Stomach (tissue), 9 donors: ENCODE data around the gene ADARB2. TPM values are rescaled to one million over a fixed set of nuclear protein-coding genes. Genes with fewer than 3 reads are reported as not detected.

Source experiments
- DNase-seq, 2 donors: peaks; one replicate each; pipeline versions ENCODE4 v3.0.0 to v3.0.0-alpha.2; 2013 to 2019
- H3K27ac ChIP-seq, 5 donors: fragments of 200-600 bp in 4 of 5; sonication (generic) in 4 of 5; one replicate each; pipeline ENCODE4 v1.5.1; 2013 to 2019; ENCODE audit warnings: mild to moderate bottlenecking in 1 of 5, moderate library complexity in 1 of 5
- H3K27me3 ChIP-seq, 3 donors: fragments of 200-600 bp; sonication (generic); one replicate each; pipeline ENCODE4 v1.5.1; 2017 to 2019; ENCODE audit warnings: mixed run types in 1 of 3
- H3K36me3 ChIP-seq, 4 donors: fragments of 200-600 bp; sonication (generic); 1 replicate in 3 of 4; 2 replicates in 1 of 4; pipeline ENCODE4 v1.5.1; 2016 to 2019
- H3K4me1 ChIP-seq, 4 donors: fragments of 200-600 bp; sonication (generic); one replicate each; pipeline ENCODE4 v1.5.1; 2016 to 2019
- H3K4me3 ChIP-seq, 4 donors: fragments of 200-600 bp; sonication (generic) in 3 of 4; one replicate each; pipeline ENCODE4 v1.5.1; 2016 to 2019; ENCODE audit warnings: mild to moderate bottlenecking in 1 of 4
- H3K9me3 ChIP-seq, 4 donors: fragments of 200-600 bp; sonication (generic); one replicate each; pipeline ENCODE4 v1.5.1; 2016 to 2019
- EP300 ChIP-seq: sonication (generic); formaldehyde crosslinking; IDR thresholded peaks from one replicate; pipeline ENCODE4 v1.6.1; 2017; ENCODE audit warnings: antibody characterized with exemption
- POLR2A ChIP-seq, 4 donors: fragments of 450-650 bp; IDR thresholded peaks; one replicate each; pipeline ENCODE4 v1.6.1; 2016; ENCODE audit warnings: antibody characterized with exemption in 4 of 4, control low read depth in 2 of 4, mild to moderate bottlenecking in 1 of 4, moderate library complexity in 1 of 4
- POLR2AphosphoS5 ChIP-seq, 3 donors: sonication (generic); formaldehyde crosslinking; IDR thresholded peaks; one replicate each; pipeline ENCODE4 v1.6.1; 2016; ENCODE audit warnings: antibody characterized with exemption in 3 of 3
- WGBS, 5 donors: extraction: QIAGEN DNeasy Blood & Tissue Kit in 3 of 5; methylation state at CpG; one replicate each; pipeline versions ENCODE4 v1.1.5 to v1.1.7; 2013 to 2018; 5-methylcytosine and 5-hydroxymethylcytosine counted together
- intact Hi-C: fragments of 100-400 bp; cut with DNase I; formaldehyde crosslinking; loops from one replicate; pipeline ENCODE4 v1.15.1; 2023; ENCODE audit warnings: low total_unique reads
- polyA plus RNA-seq, 3 donors: library from polyadenylated mRNA; stranded (reverse); fragments of 200-250 nt; gene quantifications; one replicate each; pipeline ENCODE4 v1.2.3, GENCODE V29; 2013
- total RNA-seq, 5 donors: library from RNA; depleted of rRNA; stranded (reverse); fragments of >200 nt; gene quantifications; one replicate each; pipeline versions ENCODE4 v1.1.0 to v1.2.3, GENCODE V29; 2014 to 2016
- TF ChIP-seq, protein P1 (sequence below), 7 experiments: fragments of 450-650 bp in 4 of 7; fragments of 200-600 bp in 3 of 7; sonication (generic) in 3 of 7; IDR thresholded peaks; one replicate each; pipeline ENCODE4 v1.5.1; 2016 to 2019; ENCODE audit warnings: antibody characterized with exemption in 7 of 7, control low read depth in 2 of 7, mild to moderate bottlenecking in 1 of 7
- donor health status: healthy with polysubstance abuse.
- donor health status: Bipolar disorder and iron deficiency.
- donor health status: healthy.

The ADARB2 gene
- total and polyA plus RNA-seq, 8 donors, result 0.55 to 4.1 (median 1.4) TPM; not detected in 1

GRCh38 chr10:1556496-1556895, 180.8 kb downstream of the ADARB2 start:
- intact Hi-C loops, result no loop called here
- H3K4me1 ChIP-seq, result peaks cover 0 to 5% (median 0%) of the 10 kb centered on the region in 4 donors
- no peak overlapping the region for H3K27ac ChIP-seq
- no peaks in the 10 kb centered on the region for H3K9me3 ChIP-seq
- H3K4me3 ChIP-seq, result no peak overlapping the region
- TF ChIP-seq POLR2AphosphoS5 (IDR thresholded peaks at IDR 0.05), result no peak
- TF ChIP-seq POLR2A (IDR thresholded peaks at IDR 0.05), result no peak
- DNase-seq, result no peak
- no peaks in the 10 kb centered on the region for H3K36me3 ChIP-seq
- WGBS, 5 donors, result 77 to 83% (median 79%) methylated on average over 8 of the region's 8 CpGs
- peaks cover 0 to 33% (median 15%) of the 10 kb centered on the region in 3 donors for H3K27me3 ChIP-seq

- Histone ChIP-seq H3K27ac (no peak overlapping the region), H3K4me1 (no peaks in the 10 kb centered on the region), H3K9me3 (no peaks in the 10 kb centered on the region), H3K36me3 (no peaks in the 10 kb centered on the region), H3K27me3 (peaks cover 0 to 23% (median 8%) of the 10 kb centered on the region in 3 donors), H3K4me3 (no peak overlapping the region)
- no peak for TF ChIP-seq POLR2A (IDR thresholded peaks at IDR 0.05)
- no peak for TF ChIP-seq POLR2AphosphoS5 (IDR thresholded peaks at IDR 0.05)
- TF ChIP-seq, protein P1, sequence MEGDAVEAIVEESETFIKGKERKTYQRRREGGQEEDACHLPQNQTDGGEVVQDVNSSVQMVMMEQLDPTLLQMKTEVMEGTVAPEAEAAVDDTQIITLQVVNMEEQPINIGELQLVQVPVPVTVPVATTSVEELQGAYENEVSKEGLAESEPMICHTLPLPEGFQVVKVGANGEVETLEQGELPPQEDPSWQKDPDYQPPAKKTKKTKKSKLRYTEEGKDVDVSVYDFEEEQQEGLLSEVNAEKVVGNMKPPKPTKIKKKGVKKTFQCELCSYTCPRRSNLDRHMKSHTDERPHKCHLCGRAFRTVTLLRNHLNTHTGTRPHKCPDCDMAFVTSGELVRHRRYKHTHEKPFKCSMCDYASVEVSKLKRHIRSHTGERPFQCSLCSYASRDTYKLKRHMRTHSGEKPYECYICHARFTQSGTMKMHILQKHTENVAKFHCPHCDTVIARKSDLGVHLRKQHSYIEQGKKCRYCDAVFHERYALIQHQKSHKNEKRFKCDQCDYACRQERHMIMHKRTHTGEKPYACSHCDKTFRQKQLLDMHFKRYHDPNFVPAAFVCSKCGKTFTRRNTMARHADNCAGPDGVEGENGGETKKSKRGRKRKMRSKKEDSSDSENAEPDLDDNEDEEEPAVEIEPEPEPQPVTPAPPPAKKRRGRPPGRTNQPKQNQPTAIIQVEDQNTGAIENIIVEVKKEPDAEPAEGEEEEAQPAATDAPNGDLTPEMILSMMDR (IDR thresholded peaks at IDR 0.05), result no peak
- TF ChIP-seq EP300, result no peak
- WGBS, 5 donors, result 83 to 91% (median 87%) methylated on average over 7 of the region's 7 CpGs
- DNase-seq, result no peak
- intact Hi-C loops, result no loop called here
These were observed 183.4 kb downstream of the ADARB2 start for GRCh38 chr10:1553951-1554350.

DNA sequence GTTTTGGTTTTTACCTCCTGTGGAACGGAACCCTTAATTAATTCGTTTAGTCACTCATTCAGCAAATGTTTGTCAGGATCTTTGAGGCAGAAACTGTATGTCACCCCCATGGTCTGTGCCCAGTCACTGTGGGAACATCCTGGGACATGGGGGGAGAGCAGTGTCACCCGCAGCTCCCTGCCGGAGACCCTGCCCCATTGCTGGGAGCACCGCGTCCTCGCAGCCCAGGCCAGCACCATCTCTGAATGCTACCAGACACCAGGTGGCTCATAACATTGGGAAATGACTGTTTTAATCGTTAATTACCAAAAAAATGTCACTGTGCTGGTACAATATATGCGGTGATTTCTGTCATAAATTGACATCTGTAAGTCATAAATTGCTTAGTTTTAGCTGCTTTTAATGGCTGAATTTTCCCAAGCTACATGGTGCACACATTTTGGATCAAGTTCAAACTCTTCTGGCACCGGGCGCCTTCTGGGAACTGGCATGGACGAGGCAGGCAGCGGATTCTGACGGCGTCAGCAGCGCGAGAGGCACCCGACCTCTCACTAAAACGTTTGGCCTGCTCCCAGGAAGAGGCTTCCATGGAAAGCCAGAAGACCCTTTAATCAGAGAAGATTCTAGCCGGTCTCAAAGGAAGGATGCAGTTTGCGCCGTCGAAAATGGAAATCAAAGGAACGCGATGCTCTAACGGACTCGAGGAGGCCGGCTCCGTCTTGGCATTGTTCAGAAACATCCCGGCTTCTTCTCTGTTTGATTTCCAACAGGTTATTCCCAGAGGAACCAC, 184.2 kb downstream of the ADARB2 start:
- no peaks in the 10 kb centered on the region for H3K9me3 ChIP-seq
- TF ChIP-seq POLR2A (IDR thresholded peaks at IDR 0.05), result no peak
- TF ChIP-seq EP300, result no peak
- no peak for TF ChIP-seq POLR2AphosphoS5 (IDR thresholded peaks at IDR 0.05)
- H3K4me1 ChIP-seq, result no peaks in the 10 kb centered on the region
- intact Hi-C loops, result no loop called here
- H3K27me3 ChIP-seq, result peaks cover 0 to 14% (median 5%) of the 10 kb centered on the region in 3 donors
- no peak for DNase-seq
- WGBS, 5 donors, result 82 to 88% (median 84%) methylated on average over 30 of the region's 30 CpGs
- H3K4me3 ChIP-seq, result no peak overlapping the region
- H3K27ac ChIP-seq, result no peak overlapping the region
- no peaks in the 10 kb centered on the region for H3K36me3 ChIP-seq

- Histone ChIP-seq H3K27ac (no peak overlapping the region), H3K36me3 (no peaks in the 10 kb centered on the region), H3K9me3 (no peaks in the 10 kb centered on the region), H3K4me1 (no peaks in the 10 kb centered on the region), H3K4me3 (no peak overlapping the region), H3K27me3 (peaks cover 0 to 10% (median 0%) of the 10 kb centered on the region in 3 donors)
- WGBS, 5 donors, result 67 to 73% (median 70%) methylated on average over 8 to 9 of the region's 9 CpGs
- TF ChIP-seq POLR2AphosphoS5 (IDR thresholded peaks at IDR 0.05) (no peak), POLR2A (IDR thresholded peaks at IDR 0.05) (no peak), EP300 (no peak)
- TF ChIP-seq, protein P1 (IDR thresholded peaks at IDR 0.05), result no peak
- DNase-seq, result no peak
- intact Hi-C loops, result no loop called here
These were observed 184.9 kb downstream of the ADARB2 start for GRCh38 chr10:1552406-1552805.

GRCh38 chr10:1551636-1552338, 185.5 kb downstream of the ADARB2 start:
- no peak for DNase-seq
- 84 to 93% (median 86%) methylated on average over 11 to 18 of the region's 18 CpGs for WGBS, 5 donors

More at GRCh38 chr10:1551636-1552338, 185.5 kb downstream of the ADARB2 start:
- H3K27ac ChIP-seq, result no peak overlapping the region
- intact Hi-C loops, result no loop called here
- H3K4me3 ChIP-seq, result no peak overlapping the region
- TF ChIP-seq EP300 (no peak), POLR2A (IDR thresholded peaks at IDR 0.05) (no peak), POLR2AphosphoS5 (IDR thresholded peaks at IDR 0.05) (no peak)
- TF ChIP-seq, protein P1 (IDR thresholded peaks at IDR 0.05), result no peak
- peaks cover 0 to 4% (median 0%) of the 10 kb centered on the region in 3 donors for H3K27me3 ChIP-seq
- H3K4me1 ChIP-seq, result no peaks in the 10 kb centered on the region
- H3K9me3 ChIP-seq, result no peaks in the 10 kb centered on the region
- H3K36me3 ChIP-seq, result no peaks in the 10 kb centered on the region
